Tibial artery (tissue), 4 donors: ENCODE data around the gene AKR1D1.
"Not testable (repeated sequence)": the region's sequence is repeated elsewhere in the genome, so short reads cannot be mapped to it uniquely, and the experiment has no call there.

Source experiments
- DNase-seq, 2 donors: peaks; one replicate each; pipeline ENCODE4 v3.0.0-alpha.2; 2019
- H3K27ac ChIP-seq, 2 donors: fragments of 200-600 bp; sonication (generic) in 1 of 2; 1 replicate in 1 of 2; 2 replicates in 1 of 2; pipeline ENCODE4 v1.5.1; 2018 to 2019; ENCODE audit warnings: mild to moderate bottlenecking in 1 of 2
- H3K27me3 ChIP-seq, 2 donors: fragments of 200-600 bp; sonication (generic) in 1 of 2; one replicate each; pipeline versions ENCODE4 v1.5.1 to v1.6.0; 2016 to 2019
- H3K36me3 ChIP-seq, 3 donors: fragments of 200-600 bp; sonication (generic) in 2 of 3; one replicate each; pipeline ENCODE4 v1.5.1; 2016 to 2019; ENCODE audit warnings: mild to moderate bottlenecking in 2 of 3
- H3K4me1 ChIP-seq, 4 donors: fragments of 200-600 bp; sonication (generic) in 2 of 4; 1 replicate in 3 of 4; 2 replicates in 1 of 4; pipeline ENCODE4 v1.5.1; 2016 to 2019
- H3K4me3 ChIP-seq, 2 donors: fragments of 200-600 bp; sonication (generic) in 1 of 2; 1 replicate in 1 of 2; 2 replicates in 1 of 2; pipeline ENCODE4 v1.5.1; 2018 to 2019; ENCODE audit warnings: mild to moderate bottlenecking in 2 of 2
- H3K9me3 ChIP-seq, 3 donors: fragments of 200-600 bp; sonication (generic) in 1 of 3; one replicate each; pipeline ENCODE4 v1.5.1; 2016 to 2019
- CTCF ChIP-seq, 2 experiments: fragments of 200-600 bp in 1 of 2; fragments of 450-650 bp in 1 of 2; IDR thresholded peaks; one replicate each; pipeline ENCODE4 v1.5.1; 2017 to 2019; ENCODE audit warnings: antibody characterized with exemption in 2 of 2, mild to moderate bottlenecking in 1 of 2, moderate library complexity in 1 of 2
- intact Hi-C: fragments of 100-400 bp; cut with DNase I; formaldehyde crosslinking; loops from one replicate; pipeline ENCODE4 v1.15.0; 2023; ENCODE audit warnings: low total_unique reads

AKR1D1 gene

GRCh38 chr7:138074121-138074520 is 2.1 kb upstream of the AKR1D1 start:
- H3K4me3 ChIP-seq: no peak overlapping the region
- no peak for TF ChIP-seq CTCF (IDR thresholded peaks at IDR 0.05)
- no peak overlapping the region for H3K27ac ChIP-seq
- no peak for DNase-seq
- H3K9me3 ChIP-seq: no peaks in the 10 kb centered on the region
- no peaks in the 10 kb centered on the region for H3K36me3 ChIP-seq
- no peaks in the 10 kb centered on the region for H3K4me1 ChIP-seq
- intact Hi-C loops: no loop called here
- H3K27me3 ChIP-seq: no peaks in the 10 kb centered on the region

- no peaks in the 10 kb centered on the region for H3K4me1 ChIP-seq
- no peak for DNase-seq
- no peaks in the 10 kb centered on the region for H3K27me3 ChIP-seq
- no peak for TF ChIP-seq CTCF (IDR thresholded peaks at IDR 0.05)
- no peak overlapping the region for H3K4me3 ChIP-seq
- intact Hi-C loops: no loop called here
- H3K27ac ChIP-seq: no peak overlapping the region
- H3K9me3 ChIP-seq: no peaks in the 10 kb centered on the region
- H3K36me3 ChIP-seq: no peaks in the 10 kb centered on the region
These were observed 1.7 kb upstream of the AKR1D1 start for GRCh38 chr7:138074540-138074939.

GRCh38 chr7:138075350-138075749 is 909 bp upstream of the AKR1D1 start:
- intact Hi-C loops: no loop called here

GRCh38 chr7:138075786-138076185 is 473 bp upstream of the AKR1D1 start:
- DNase-seq, H3K4me1 ChIP-seq, H3K4me3 ChIP-seq, H3K9me3 ChIP-seq, H3K27me3 ChIP-seq, intact Hi-C loops, H3K27ac ChIP-seq, H3K36me3 ChIP-seq: not testable (repeated sequence)

More at GRCh38 chr7:138075350-138075749, 909 bp upstream of the AKR1D1 start:
- no peak for DNase-seq
- Histone ChIP-seq H3K4me1 (no peaks in the 10 kb centered on the region), H3K27me3 (no peaks in the 10 kb centered on the region), H3K27ac (no peak overlapping the region), H3K9me3 (no peaks in the 10 kb centered on the region), H3K4me3 (no peak overlapping the region), H3K36me3 (no peaks in the 10 kb centered on the region)
- TF ChIP-seq CTCF (IDR thresholded peaks at IDR 0.05): no peak

- intact Hi-C loops: no loop called here
- Histone ChIP-seq H3K27ac (no peak overlapping the region), H3K9me3 (no peaks in the 10 kb centered on the region), H3K4me3 (no peak overlapping the region), H3K4me1 (no peaks in the 10 kb centered on the region), H3K27me3 (no peaks in the 10 kb centered on the region), H3K36me3 (no peaks in the 10 kb centered on the region)
- no peak for TF ChIP-seq CTCF (IDR thresholded peaks at IDR 0.05)
- no peak for DNase-seq
These were observed 1.6 kb downstream of the AKR1D1 start for GRCh38 chr7:138077809-138078208.

GRCh38 chr7:138079137-138079536 is 2.9 kb downstream of the AKR1D1 start:
- intact Hi-C loops: no loop called here
- DNase-seq: no peak
- no peaks in the 10 kb centered on the region for H3K4me1 ChIP-seq
- no peaks in the 10 kb centered on the region for H3K9me3 ChIP-seq
- no peaks in the 10 kb centered on the region for H3K27me3 ChIP-seq
- no peak overlapping the region for H3K4me3 ChIP-seq
- no peak overlapping the region for H3K27ac ChIP-seq
- TF ChIP-seq CTCF (IDR thresholded peaks at IDR 0.05): no peak
- no peaks in the 10 kb centered on the region for H3K36me3 ChIP-seq
